UCSD-AML1 (cell line): ENCODE results near the gene RASGRP2.

Source experiments
- DNase-seq: peaks from one replicate; lab custom pipeline; 2025; ENCODE audit not compliant: unreplicated experiment; lab: John Stamatoyannopoulos, UW

RASGRP2 gene

GRCh38 chr11:64698427-64698826 lies 45.5 kb downstream of the RASGRP2 start:
- DNase-seq = no peak

- no peak for DNase-seq
These were observed 46.1 kb downstream of the RASGRP2 start for GRCh38 chr11:64697663-64698375.

- no peak for DNase-seq
These were observed 47.9 kb downstream of the RASGRP2 start for GRCh38 chr11:64696045-64696444.

GRCh38 chr11:64695548-64695947 lies 48.4 kb downstream of the RASGRP2 start:
- DNase-seq = no peak

DNA sequence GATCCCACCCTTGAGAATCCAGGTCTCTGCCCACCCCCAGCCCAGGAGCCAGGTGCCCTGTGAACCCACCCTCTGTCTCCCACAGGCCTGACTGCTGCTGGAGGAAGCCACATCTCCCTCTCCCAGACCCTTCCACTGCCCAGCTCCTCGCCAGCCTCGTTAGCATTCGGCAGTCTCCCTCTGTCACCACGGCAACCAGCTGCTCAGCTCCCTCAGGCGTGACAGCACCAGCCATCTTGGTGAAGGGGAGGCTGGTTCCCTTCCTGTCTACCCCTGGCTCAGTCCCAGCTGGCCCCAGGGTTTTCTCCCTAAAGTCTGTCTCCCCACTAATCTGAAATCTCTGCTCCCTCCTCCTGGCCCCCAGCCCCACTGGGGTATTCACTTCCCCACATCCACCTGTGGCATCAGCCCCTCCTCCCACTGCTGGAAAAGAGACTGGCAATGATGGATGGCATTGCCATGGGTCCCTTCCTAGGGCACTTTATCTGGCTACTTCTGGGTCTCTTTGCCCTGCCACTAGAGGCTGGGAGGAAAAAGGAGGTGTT lies 49.0 kb downstream of the RASGRP2 start:
- DNase-seq = no peak

DNA sequence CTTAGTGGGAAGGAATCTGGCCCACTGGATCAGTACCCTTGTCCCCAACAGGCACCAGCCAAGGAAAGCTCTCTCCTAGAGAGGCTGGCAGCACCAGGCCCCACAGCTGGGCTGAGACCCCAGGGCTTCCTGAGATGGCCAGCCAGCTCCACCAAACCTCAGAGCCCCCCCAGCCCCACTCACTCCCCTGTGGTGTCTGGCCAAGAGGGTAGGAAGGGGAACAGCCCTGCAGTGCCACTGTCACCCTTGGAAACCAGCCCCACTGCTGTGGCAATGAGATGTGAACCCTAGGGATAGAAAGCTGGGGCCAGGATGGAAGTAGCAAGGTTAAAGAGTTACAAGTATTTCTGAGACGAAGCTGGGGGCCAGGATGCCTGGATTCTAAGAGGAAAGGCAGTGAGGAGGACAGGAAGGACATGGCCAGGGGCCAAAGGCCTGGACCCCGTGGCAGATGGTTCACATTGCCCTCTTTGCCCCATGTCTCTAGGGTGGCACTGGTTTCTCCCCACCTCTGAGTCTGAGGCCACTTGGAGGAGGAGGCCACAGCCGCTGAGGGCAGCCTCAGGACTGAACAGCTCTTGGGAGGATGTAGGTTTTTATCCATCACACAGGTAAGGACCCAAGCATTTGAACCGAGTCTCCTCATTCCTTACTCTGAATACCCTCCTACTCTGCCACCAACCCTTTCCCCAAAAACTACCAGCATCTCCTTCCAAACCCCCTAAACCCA lies 49.8 kb downstream of the RASGRP2 start:
- DNase-seq = no peak

DNA sequence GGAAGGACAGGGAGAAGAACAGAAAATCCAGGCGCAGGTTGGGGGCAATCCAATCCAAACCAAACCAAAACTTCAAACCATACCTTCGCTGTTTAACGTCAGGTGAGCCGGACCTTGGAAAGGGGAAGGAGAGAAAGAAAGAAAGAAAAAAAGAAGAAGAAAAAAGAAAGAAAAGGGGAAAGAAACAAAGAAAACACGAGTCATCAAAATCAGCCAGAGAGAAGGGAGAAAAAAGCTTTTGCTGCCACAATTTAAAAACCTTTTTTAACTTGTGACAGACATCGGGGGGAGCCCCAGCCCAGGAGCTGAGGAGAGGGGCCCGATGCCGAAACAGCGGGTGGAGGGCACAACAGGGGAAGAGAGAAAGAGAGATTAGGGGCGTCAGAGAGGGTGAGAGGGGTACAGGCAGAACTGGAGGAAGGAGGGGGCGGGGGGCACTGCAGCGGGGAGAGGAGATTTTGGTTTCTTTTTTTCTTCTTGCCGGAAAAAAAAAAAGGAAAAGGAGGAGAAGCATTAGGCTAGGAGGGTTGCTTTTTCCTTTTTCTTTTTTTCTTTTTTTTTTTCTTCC lies 51.1 kb downstream of the RASGRP2 start:
- no peak for DNase-seq

DNA sequence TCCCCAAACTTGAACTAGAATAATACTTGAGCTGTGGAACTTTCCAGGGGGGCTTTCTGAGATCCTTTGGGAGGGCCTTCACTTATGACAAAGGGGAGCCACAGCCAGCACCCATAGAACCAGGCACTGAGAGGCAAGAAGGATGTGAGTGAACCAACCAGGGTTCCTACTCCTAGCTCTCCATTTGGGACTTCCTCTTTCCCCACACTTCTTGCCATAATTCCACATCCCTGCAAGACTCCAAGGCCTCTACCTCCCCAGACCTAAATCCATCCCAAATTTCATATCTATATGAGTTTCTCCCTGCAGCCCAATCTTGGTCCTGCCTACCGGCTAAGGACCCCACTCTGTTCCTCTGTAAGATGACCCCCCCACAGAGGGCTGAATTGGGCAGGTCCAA lies 52.4 kb downstream of the RASGRP2 start:
- no peak for DNase-seq

- DNase-seq = no peak
These were observed 53.7 kb downstream of the RASGRP2 start for GRCh38 chr11:64690235-64690634.

DNA sequence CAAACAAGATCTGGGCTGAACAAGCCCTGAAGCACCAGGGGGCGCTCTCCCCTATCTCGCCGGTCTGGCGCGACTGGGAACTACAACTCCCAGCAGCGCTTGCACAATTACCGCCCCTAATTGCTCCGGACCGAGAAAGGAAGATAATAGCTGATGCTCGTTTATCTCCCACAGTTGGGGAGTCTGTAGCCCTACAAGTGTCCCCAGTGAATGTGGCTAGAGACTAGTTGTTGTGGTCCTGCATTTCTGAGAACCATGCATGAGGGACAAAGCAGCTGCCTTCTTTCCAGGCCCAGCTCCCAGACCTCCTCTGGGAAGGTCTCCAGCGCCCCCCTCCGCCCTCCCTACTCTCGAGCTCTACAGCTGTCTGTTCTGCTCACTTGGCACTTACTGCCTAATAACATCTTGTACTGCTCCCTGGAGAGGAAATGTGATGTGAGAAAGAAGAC lies 55.4 kb downstream of the RASGRP2 start:
- peak; percentile 89 for DNase-seq

DNA sequence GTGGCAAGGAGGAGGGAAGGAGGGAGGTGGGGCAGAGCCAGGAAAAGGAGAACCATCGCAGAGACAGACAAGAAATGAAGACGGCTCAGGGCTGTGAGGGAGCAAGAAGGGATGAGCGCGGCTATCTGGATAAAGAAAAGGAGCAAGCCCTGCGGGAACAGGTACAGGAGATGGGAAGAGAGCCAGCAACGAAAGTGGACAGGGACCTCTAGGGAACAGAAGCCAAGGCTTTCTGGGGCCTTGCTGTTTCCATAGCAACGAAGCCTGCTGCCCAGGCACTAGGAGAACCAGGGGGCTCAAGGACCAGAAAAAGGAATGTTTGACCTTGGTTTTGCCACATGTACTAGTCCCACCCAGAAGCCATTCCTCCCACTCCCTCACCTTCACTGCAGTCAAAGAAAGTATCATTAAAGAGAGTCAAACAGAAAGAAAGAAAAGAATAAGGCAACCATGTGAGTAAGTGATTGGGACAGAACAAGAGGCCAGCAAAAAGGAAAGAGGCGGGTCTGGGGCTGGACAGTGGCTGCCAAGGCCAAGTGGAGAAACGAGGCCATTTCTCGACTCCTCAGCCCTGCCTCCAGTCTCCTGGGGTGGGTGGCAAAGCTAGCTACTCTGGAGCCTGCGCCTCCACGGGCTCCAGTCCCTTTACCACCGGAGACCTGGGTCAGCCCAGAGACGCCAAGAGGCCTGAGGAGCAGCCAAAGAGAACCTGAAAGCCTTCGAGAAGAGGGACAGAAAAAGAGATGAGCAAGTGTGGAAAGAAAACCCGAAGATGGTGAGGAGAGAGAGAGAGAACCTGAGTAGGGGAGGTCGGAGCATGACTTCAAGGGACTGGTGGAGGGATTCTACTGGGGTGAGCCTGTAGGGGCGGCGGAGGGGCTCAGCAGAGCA lies 56.1 kb downstream of the RASGRP2 start:
- DNase-seq = no peak

DNA sequence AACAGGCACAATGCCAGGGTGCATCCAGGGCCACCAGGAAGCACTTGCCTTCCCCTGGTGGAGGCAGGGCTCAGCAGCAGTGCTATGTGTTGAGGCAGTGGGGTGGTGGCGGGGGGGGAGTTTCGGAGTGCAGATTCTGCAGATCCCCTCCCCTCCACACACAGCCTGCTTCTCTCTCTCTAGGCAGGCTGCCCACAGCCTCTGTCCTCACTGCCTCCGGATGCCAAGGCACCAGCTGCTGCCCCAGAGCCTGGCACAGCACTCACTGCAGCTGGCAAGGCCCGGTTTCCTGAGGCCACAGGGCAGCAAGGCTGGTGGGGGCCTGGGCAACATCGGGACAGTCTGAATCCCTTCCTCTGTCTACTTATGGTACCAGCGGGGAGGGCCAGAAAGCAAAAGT lies 56.7 kb downstream of the RASGRP2 start:
- DNase-seq = no peak

DNA sequence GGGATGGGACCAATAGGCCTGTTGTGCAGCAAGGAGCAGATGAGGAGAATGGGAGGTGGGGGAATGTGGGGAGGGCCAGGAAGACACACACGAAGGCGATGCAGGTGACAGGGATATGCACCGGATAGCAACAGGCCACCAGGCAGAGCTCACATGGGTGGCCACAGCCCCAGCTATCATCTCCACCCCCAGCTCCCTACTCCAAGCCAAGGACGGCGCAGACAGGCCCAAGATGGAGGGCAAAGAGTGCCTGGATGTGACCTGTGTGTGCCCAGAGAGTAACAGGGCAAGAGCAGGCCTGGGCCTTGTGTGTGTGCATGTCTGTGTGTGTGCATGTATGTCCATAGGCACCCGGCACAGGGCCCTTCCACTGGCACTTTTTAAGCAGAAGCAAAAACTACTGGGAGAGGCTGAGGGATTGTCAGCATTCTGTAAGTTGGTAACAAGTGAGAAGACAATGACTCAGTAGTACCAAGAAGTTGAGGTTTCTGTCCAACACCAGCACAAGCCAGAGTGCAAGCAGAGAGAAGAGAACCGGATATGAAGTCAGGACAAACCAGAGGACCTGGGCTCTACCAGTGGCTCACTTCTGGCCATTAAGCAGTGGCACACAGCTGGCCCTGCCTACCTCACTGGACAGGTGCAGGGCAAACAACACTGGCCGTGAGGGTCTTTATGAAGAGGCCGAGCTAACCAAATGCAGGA lies 57.3 kb downstream of the RASGRP2 start:
- no peak for DNase-seq

- no peak for DNase-seq
These were observed 58.4 kb downstream of the RASGRP2 start for GRCh38 chr11:64685536-64685935.

DNA sequence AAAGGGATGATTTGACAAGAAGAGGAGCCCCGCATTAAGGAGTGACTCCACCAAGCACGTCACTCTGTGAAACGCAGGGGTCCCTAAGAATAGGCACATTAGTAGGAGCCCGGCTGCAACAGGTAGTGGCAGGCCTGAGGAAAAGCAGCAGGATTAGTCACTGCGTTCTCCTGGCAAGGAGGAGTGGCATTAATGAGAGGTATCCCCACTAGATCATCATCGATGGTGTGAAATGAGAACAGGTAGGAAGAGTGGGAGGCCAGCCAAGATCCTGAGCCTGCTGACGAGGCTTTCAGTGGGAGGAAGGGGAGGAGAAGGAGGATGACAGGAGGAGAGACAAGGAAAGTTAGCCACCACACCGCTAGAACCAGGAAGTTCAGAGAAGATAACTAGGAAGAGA lies 59.6 kb downstream of the RASGRP2 start:
- DNase-seq = no peak

DNA sequence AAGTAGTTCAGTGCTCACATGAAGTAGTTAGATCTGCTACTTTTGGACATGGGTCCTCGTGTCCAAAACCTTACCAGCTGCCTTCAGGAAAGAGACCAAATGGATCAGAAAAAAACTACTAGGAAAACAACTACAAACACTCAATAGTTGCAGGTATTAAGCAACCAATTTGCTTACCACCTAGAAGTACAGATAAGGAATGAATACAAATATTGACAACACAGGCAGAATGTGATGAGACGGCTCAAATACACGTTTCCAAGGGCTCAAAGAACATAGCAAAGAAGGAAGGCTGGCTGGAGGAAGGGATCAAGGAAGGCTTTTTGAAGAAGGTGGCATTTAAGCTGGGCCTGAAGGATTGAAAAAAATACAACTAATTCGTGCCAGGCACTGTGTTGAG lies 62.8 kb downstream of the RASGRP2 start:
- no peak for DNase-seq

DNA sequence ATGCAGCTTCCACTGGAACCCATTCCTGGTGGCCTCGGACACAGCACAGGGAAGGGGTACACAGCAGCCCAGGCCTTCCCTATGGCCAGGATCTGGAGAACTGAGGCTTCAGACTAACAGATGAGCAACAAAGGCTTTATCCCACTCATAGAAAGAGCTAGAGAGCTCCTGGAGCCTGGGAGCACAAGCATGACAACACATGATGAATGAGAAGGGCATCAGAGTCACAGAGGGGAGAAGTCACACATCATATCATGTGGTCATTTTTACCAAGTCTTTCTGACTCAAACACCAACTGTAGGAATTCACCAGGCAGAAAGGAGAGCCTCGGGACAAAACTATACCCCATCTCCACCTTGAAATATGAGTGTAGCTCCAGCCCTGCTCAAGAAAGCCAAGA lies 64.1 kb downstream of the RASGRP2 start:
- DNase-seq = no peak

GRCh38 chr11:64677441-64678023 lies 66.4 kb downstream of the RASGRP2 start:
- no peak for DNase-seq
